ENCODE results near the gene SERP2. TPM values are rescaled to one million over a fixed set of nuclear protein-coding genes. Genes with fewer than 3 reads are reported as not detected.

SERP2 gene
- total RNA-seq, 1 donor from 2014 or later: 0.24 TPM

GRCh38 chr13:44435142-44435918, 61.7 kb downstream of the SERP2 start:
- ATAC-seq (ENCODE audit: low read depth) (peak; percentile 90), DNase-seq (peak; percentile 78)
- Mint-ChIP-seq H3K27me3 (peaks cover 8% of the 10 kb centered on the region), H3K9me3 (no peaks in the 10 kb centered on the region), H3K4me1 (peaks cover 28% of the 10 kb centered on the region), H3K4me3 (peak overlapping the region; percentile 85), H3K36me3 (ENCODE audit: low read depth) (no peaks in the 10 kb centered on the region), H3K27ac (peak overlapping the region; percentile 69)
- CTCF ChIA-PET: interaction anchor here (0.7 to 7.9 kb wide), 5 partner anchors 192 to 531 kb away, joined by 3 to 103 read pairs (median 36); no protein-coding TSS in a partner anchor
- POLR2A ChIA-PET: interaction anchor here (0.7 to 1.5 kb wide), 9 partner anchors 10 to 922 kb away, joined by 3 to 12 read pairs (median 5); partner anchors contain the start of genes CCDC122 and LACC1
- intact Hi-C loops (cut with micrococcal nuclease): loop anchor here (1.0 to 10.0 kb wide), 8 partner anchors 142 to 1461 kb away; partner anchors contain the start of genes CCDC122, GPALPP1, LACC1 and NUFIP1
- TF ChIP-seq CTCF (IDR thresholded peaks at IDR 0.05): no peak

GRCh38 chr13:44435919-44436510, 62.4 kb downstream of the SERP2 start:
- no peaks in the 10 kb centered on the region for H3K36me3 Mint-ChIP-seq (ENCODE audit: low read depth)
- H3K9me3 Mint-ChIP-seq: no peaks in the 10 kb centered on the region
- peak overlapping the region; percentile 85 for H3K4me3 Mint-ChIP-seq
- ChIA-PET CTCF (interaction anchor here (1.1 to 7.9 kb wide), 8 partner anchors 33 to 532 kb away, joined by 3 to 103 read pairs (median 13); no protein-coding TSS in a partner anchor), POLR2A (interaction anchor here (1.2 kb wide), 1 partner anchor 557 kb away, joined by 12 read pairs; the partner anchor contains the start of genes CCDC122 and LACC1)
- no peak for DNase-seq
- peaks cover 10% of the 10 kb centered on the region for H3K27me3 Mint-ChIP-seq
- ATAC-seq (ENCODE audit: low read depth): no peak
- H3K27ac Mint-ChIP-seq: peak overlapping the region; percentile 69
- TF ChIP-seq CTCF (IDR thresholded peaks at IDR 0.05): no peak
- intact Hi-C loops (cut with micrococcal nuclease): loop anchor here (1.0 to 10.0 kb wide), 8 partner anchors 141 to 1461 kb away; partner anchors contain the start of genes CCDC122, GPALPP1, LACC1 and NUFIP1
- H3K4me1 Mint-ChIP-seq: peaks cover 28% of the 10 kb centered on the region

- POLR2A ChIA-PET: interaction anchor here (0.6 to 1.0 kb wide), 3 partner anchors 194 to 319 kb away, joined by 4 read pairs; no protein-coding TSS in a partner anchor
- no peak overlapping the region for H3K27ac Mint-ChIP-seq
- peak; percentile 45 for ATAC-seq (ENCODE audit: low read depth)
Measured at GRCh38 chr13:44436589-44437337, 63.1 kb downstream of the SERP2 start.

More at GRCh38 chr13:44436589-44437337, 63.1 kb downstream of the SERP2 start:
- intact Hi-C loops (cut with micrococcal nuclease): loop anchor here (1.0 to 10.0 kb wide), 3 partner anchors 193 to 1462 kb away; no protein-coding TSS in a partner anchor
- H3K36me3 Mint-ChIP-seq (ENCODE audit: low read depth): no peaks in the 10 kb centered on the region
- no peak for TF ChIP-seq CTCF (IDR thresholded peaks at IDR 0.05)
- H3K4me3 Mint-ChIP-seq: peak overlapping the region; percentile 85
- H3K9me3 Mint-ChIP-seq: no peaks in the 10 kb centered on the region
- peak; percentile 39 for DNase-seq
- peaks cover 12% of the 10 kb centered on the region for H3K27me3 Mint-ChIP-seq
- CTCF ChIA-PET: interaction anchor here (1.1 to 7.9 kb wide), 8 partner anchors 32 to 533 kb away, joined by 3 to 103 read pairs (median 13); no protein-coding TSS in a partner anchor
- H3K4me1 Mint-ChIP-seq: peaks cover 28% of the 10 kb centered on the region

All from activated B cell treated with CpG ODN at 0.5 μM for 24 hours (primary cell).